Loucy (cell line): ENCODE results near the gene HS3ST3A1.

ENCODE experiments used
- EZH2phosphoT487 ChIP-seq: fragments of 200-600 bp; IDR thresholded peaks from 2 replicates; pipeline ENCODE4 v1.6.1; 2018; ENCODE audit warnings: antibody characterized with exemption, mild to moderate bottlenecking, moderate library complexity, borderline replicate concordance
- TF ChIP-seq, protein P1 (sequence below): fragments of 200-600 bp; sonication (generic); conservative IDR thresholded peaks from 2 replicates; pipeline ENCODE4 v1.5.1; 2014; ENCODE audit warnings: mild to moderate bottlenecking, antibody characterized with exemption, low read length

DNA sequence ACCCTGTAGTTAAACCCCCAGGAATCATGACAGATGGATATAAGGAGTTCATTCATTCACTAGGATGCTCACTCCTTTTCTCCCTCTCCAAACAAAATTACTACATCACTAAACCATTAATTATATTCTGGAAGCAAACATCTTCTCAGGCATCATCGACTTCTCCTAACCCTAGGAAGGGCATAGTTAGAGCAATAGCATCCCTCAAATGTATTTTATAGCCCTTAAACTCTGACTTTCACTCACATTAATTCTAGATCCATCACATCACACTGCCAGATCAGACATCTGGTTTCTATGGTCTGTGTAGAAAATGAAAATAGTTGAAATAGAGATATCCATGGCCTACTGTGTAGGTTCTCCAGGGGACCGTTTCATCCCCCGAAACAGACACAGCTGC lies 143.9 kb downstream of the HS3ST3A1 start:
- TF ChIP-seq, protein P1, sequence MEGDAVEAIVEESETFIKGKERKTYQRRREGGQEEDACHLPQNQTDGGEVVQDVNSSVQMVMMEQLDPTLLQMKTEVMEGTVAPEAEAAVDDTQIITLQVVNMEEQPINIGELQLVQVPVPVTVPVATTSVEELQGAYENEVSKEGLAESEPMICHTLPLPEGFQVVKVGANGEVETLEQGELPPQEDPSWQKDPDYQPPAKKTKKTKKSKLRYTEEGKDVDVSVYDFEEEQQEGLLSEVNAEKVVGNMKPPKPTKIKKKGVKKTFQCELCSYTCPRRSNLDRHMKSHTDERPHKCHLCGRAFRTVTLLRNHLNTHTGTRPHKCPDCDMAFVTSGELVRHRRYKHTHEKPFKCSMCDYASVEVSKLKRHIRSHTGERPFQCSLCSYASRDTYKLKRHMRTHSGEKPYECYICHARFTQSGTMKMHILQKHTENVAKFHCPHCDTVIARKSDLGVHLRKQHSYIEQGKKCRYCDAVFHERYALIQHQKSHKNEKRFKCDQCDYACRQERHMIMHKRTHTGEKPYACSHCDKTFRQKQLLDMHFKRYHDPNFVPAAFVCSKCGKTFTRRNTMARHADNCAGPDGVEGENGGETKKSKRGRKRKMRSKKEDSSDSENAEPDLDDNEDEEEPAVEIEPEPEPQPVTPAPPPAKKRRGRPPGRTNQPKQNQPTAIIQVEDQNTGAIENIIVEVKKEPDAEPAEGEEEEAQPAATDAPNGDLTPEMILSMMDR: no peak
- TF ChIP-seq EZH2phosphoT487: no peak
